ENCODE data around the gene SDK2.

SDK2 gene

GRCh38 chr17:73508931-73509605, 135.2 kb downstream of the SDK2 start:
- no peaks in the 10 kb centered on the region for H3K36me3 ChIP-seq (ENCODE audit: control insufficient read depth in 1 of 2, insufficient read depth in 2 of 2, low read length in 2 of 2)
- no peaks in the 10 kb centered on the region for H3K4me1 ChIP-seq (ENCODE audit: control insufficient read depth in 1 of 2, insufficient read depth in 2 of 2, low read length in 2 of 2)
- H3K27ac ChIP-seq (ENCODE audit: low read length), result no peak overlapping the region

GRCh38 chr17:73508057-73508930, 136.0 kb downstream of the SDK2 start:
- no peaks in the 10 kb centered on the region for H3K4me1 ChIP-seq (ENCODE audit: control insufficient read depth in 1 of 2, insufficient read depth in 2 of 2, low read length in 2 of 2)
- no peak overlapping the region for H3K27ac ChIP-seq (ENCODE audit: low read length)
- H3K9me3 ChIP-seq (ENCODE audit: control insufficient read depth in 1 of 2, low read length in 2 of 2), result no peaks in the 10 kb centered on the region
- H3K27me3 ChIP-seq (ENCODE audit: low read depth, low read length), result no peaks in the 10 kb centered on the region
- no peak overlapping the region for H3K4me3 ChIP-seq (ENCODE audit: low read depth in 1 of 2, low read length in 2 of 2)
- H3K36me3 ChIP-seq (ENCODE audit: control insufficient read depth in 1 of 2, insufficient read depth in 2 of 2, low read length in 2 of 2), result no peaks in the 10 kb centered on the region

More at GRCh38 chr17:73508931-73509605, 135.2 kb downstream of the SDK2 start:
- Histone ChIP-seq H3K27me3 (ENCODE audit: low read depth, low read length) (no peaks in the 10 kb centered on the region), H3K9me3 (ENCODE audit: control insufficient read depth in 1 of 2, low read length in 2 of 2) (no peaks in the 10 kb centered on the region), H3K4me3 (ENCODE audit: low read depth in 1 of 2, low read length in 2 of 2) (no peak overlapping the region)

GRCh38 chr17:73506470-73507435, 137.5 kb downstream of the SDK2 start:
- Histone ChIP-seq H3K9me3 (ENCODE audit: control insufficient read depth in 1 of 2, low read length in 2 of 2) (no peaks in the 10 kb centered on the region), H3K27me3 (ENCODE audit: low read depth, low read length) (no peaks in the 10 kb centered on the region), H3K4me3 (ENCODE audit: low read depth in 1 of 2, low read length in 2 of 2) (no peak overlapping the region), H3K4me1 (ENCODE audit: control insufficient read depth in 1 of 2, insufficient read depth in 2 of 2, low read length in 2 of 2) (no peaks in the 10 kb centered on the region), H3K27ac (ENCODE audit: low read length) (no peak overlapping the region), H3K36me3 (ENCODE audit: control insufficient read depth in 1 of 2, insufficient read depth in 2 of 2, low read length in 2 of 2) (no peaks in the 10 kb centered on the region)

- Histone ChIP-seq H3K36me3 (ENCODE audit: control insufficient read depth in 1 of 2, insufficient read depth in 2 of 2, low read length in 2 of 2) (no peaks in the 10 kb centered on the region), H3K27ac (ENCODE audit: low read length) (no peak overlapping the region), H3K4me3 (ENCODE audit: low read depth in 1 of 2, low read length in 2 of 2) (no peak overlapping the region), H3K4me1 (ENCODE audit: control insufficient read depth in 1 of 2, insufficient read depth in 2 of 2, low read length in 2 of 2) (no peaks in the 10 kb centered on the region), H3K9me3 (ENCODE audit: control insufficient read depth in 1 of 2, low read length in 2 of 2) (no peaks in the 10 kb centered on the region), H3K27me3 (ENCODE audit: low read depth, low read length) (no peaks in the 10 kb centered on the region)
Measured at GRCh38 chr17:73503560-73503959, 140.7 kb downstream of the SDK2 start.

GRCh38 chr17:73500414-73500999, 143.7 kb downstream of the SDK2 start:
- Histone ChIP-seq H3K9me3 (ENCODE audit: control insufficient read depth in 1 of 2, low read length in 2 of 2) (no peaks in the 10 kb centered on the region), H3K4me1 (ENCODE audit: control insufficient read depth in 1 of 2, insufficient read depth in 2 of 2, low read length in 2 of 2) (no peaks in the 10 kb centered on the region), H3K36me3 (ENCODE audit: control insufficient read depth in 1 of 2, insufficient read depth in 2 of 2, low read length in 2 of 2) (no peaks in the 10 kb centered on the region), H3K4me3 (ENCODE audit: low read depth in 1 of 2, low read length in 2 of 2) (no peak overlapping the region), H3K27me3 (ENCODE audit: low read depth, low read length) (no peaks in the 10 kb centered on the region), H3K27ac (ENCODE audit: low read length) (no peak overlapping the region)

GRCh38 chr17:73498886-73499554, 145.2 kb downstream of the SDK2 start:
- Histone ChIP-seq H3K27ac (ENCODE audit: low read length) (no peak overlapping the region), H3K27me3 (ENCODE audit: low read depth, low read length) (no peaks in the 10 kb centered on the region)

GRCh38 chr17:73498176-73498575, 146.1 kb downstream of the SDK2 start:
- Histone ChIP-seq H3K4me3 (ENCODE audit: low read depth in 1 of 2, low read length in 2 of 2) (no peak overlapping the region), H3K9me3 (ENCODE audit: control insufficient read depth in 1 of 2, low read length in 2 of 2) (no peaks in the 10 kb centered on the region), H3K27ac (ENCODE audit: low read length) (no peak overlapping the region), H3K4me1 (ENCODE audit: control insufficient read depth in 1 of 2, insufficient read depth in 2 of 2, low read length in 2 of 2) (no peaks in the 10 kb centered on the region), H3K27me3 (ENCODE audit: low read depth, low read length) (no peaks in the 10 kb centered on the region), H3K36me3 (ENCODE audit: control insufficient read depth in 1 of 2, insufficient read depth in 2 of 2, low read length in 2 of 2) (no peaks in the 10 kb centered on the region)

More at GRCh38 chr17:73498886-73499554, 145.2 kb downstream of the SDK2 start:
- Histone ChIP-seq H3K4me3 (ENCODE audit: low read depth in 1 of 2, low read length in 2 of 2) (no peak overlapping the region), H3K4me1 (ENCODE audit: control insufficient read depth in 1 of 2, insufficient read depth in 2 of 2, low read length in 2 of 2) (no peaks in the 10 kb centered on the region), H3K9me3 (ENCODE audit: control insufficient read depth in 1 of 2, low read length in 2 of 2) (no peaks in the 10 kb centered on the region), H3K36me3 (ENCODE audit: control insufficient read depth in 1 of 2, insufficient read depth in 2 of 2, low read length in 2 of 2) (no peaks in the 10 kb centered on the region)

- Histone ChIP-seq H3K27me3 (ENCODE audit: low read depth, low read length) (no peaks in the 10 kb centered on the region), H3K27ac (ENCODE audit: low read length) (no peak overlapping the region), H3K9me3 (ENCODE audit: control insufficient read depth in 1 of 2, low read length in 2 of 2) (no peaks in the 10 kb centered on the region), H3K4me3 (ENCODE audit: low read depth in 1 of 2, low read length in 2 of 2) (no peak overlapping the region), H3K4me1 (ENCODE audit: control insufficient read depth in 1 of 2, insufficient read depth in 2 of 2, low read length in 2 of 2) (no peaks in the 10 kb centered on the region), H3K36me3 (ENCODE audit: control insufficient read depth in 1 of 2, insufficient read depth in 2 of 2, low read length in 2 of 2) (no peaks in the 10 kb centered on the region)
Measured at GRCh38 chr17:73497721-73498120, 146.5 kb downstream of the SDK2 start.

- no peak overlapping the region for H3K4me3 ChIP-seq (ENCODE audit: low read depth in 1 of 2, low read length in 2 of 2)
- no peak overlapping the region for H3K27ac ChIP-seq (ENCODE audit: low read length)
- H3K9me3 ChIP-seq (ENCODE audit: control insufficient read depth in 1 of 2, low read length in 2 of 2), result no peaks in the 10 kb centered on the region
- H3K4me1 ChIP-seq (ENCODE audit: control insufficient read depth in 1 of 2, insufficient read depth in 2 of 2, low read length in 2 of 2), result no peaks in the 10 kb centered on the region
- H3K27me3 ChIP-seq (ENCODE audit: low read depth, low read length), result no peaks in the 10 kb centered on the region
- H3K36me3 ChIP-seq (ENCODE audit: control insufficient read depth in 1 of 2, insufficient read depth in 2 of 2, low read length in 2 of 2), result no peaks in the 10 kb centered on the region
Measured at GRCh38 chr17:73496232-73496631, 148.0 kb downstream of the SDK2 start.

- Histone ChIP-seq H3K4me1 (ENCODE audit: control insufficient read depth in 1 of 2, insufficient read depth in 2 of 2, low read length in 2 of 2) (no peaks in the 10 kb centered on the region), H3K4me3 (ENCODE audit: low read depth in 1 of 2, low read length in 2 of 2) (no peak overlapping the region), H3K27me3 (ENCODE audit: low read depth, low read length) (no peaks in the 10 kb centered on the region), H3K27ac (ENCODE audit: low read length) (no peak overlapping the region), H3K9me3 (ENCODE audit: control insufficient read depth in 1 of 2, low read length in 2 of 2) (no peaks in the 10 kb centered on the region), H3K36me3 (ENCODE audit: control insufficient read depth in 1 of 2, insufficient read depth in 2 of 2, low read length in 2 of 2) (no peaks in the 10 kb centered on the region)
Measured at GRCh38 chr17:73495641-73496040, 148.6 kb downstream of the SDK2 start.

Measured in muscle layer of duodenum (tissue), 2 donors.